ENCODE data around the gene FECH. TPM values are rescaled to one million over a fixed set of nuclear protein-coding genes. Genes with fewer than 3 reads are reported as not detected.
"Not testable (repeated sequence)": the region's sequence is repeated elsewhere in the genome, so short reads cannot be mapped to it uniquely, and the experiment has no call there.

The FECH gene, protein sequence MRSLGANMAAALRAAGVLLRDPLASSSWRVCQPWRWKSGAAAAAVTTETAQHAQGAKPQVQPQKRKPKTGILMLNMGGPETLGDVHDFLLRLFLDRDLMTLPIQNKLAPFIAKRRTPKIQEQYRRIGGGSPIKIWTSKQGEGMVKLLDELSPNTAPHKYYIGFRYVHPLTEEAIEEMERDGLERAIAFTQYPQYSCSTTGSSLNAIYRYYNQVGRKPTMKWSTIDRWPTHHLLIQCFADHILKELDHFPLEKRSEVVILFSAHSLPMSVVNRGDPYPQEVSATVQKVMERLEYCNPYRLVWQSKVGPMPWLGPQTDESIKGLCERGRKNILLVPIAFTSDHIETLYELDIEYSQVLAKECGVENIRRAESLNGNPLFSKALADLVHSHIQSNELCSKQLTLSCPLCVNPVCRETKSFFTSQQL
- total RNA-seq: 10 to 100 TPM; 15.5 to 19.2 TPM
- long read RNA-seq, donor 1, transcript FECH-201 (11 exons, 3,853 nt): major isoform, 5 of 10 reads
- long read RNA-seq, donor 1, partial matches to known transcripts: 0 of 10 reads
- long read RNA-seq, donor 1, other reads (novel, unspliced or antisense): 3 of 10 reads
- long read RNA-seq, donor 2, transcript FECH-201 (11 exons, 3,853 nt): major isoform, 9 of 11 reads
- long read RNA-seq, donor 2, partial matches to known transcripts: 1 of 11 reads
- long read RNA-seq, donor 2, other reads (novel, unspliced or antisense): 1 of 11 reads

GRCh38 chr18:57586251-57587049 is at the start of gene FECH:
Gene FECH, minus strand, starts transcription at chr18:57586702. Its CDS starts 82 bp downstream, at chr18:57586620.
- intact Hi-C loops (cut with DNase I): no loop called here

GRCh38 chr18:57635003-57635822 is 48.7 kb upstream of the FECH start:
- intact Hi-C loops (cut with DNase I): no loop called here
- DNase-seq (ENCODE audit: low spot score): no peak

More at GRCh38 chr18:57586251-57587049, at the start of gene FECH:
- DNase-seq (ENCODE audit: low spot score): peak; percentile 95

- intact Hi-C loops (cut with DNase I): no loop called here
- DNase-seq (ENCODE audit: low spot score): no peak
These were observed 45.2 kb upstream of the FECH start for GRCh38 chr18:57631697-57632096.

- no peak for DNase-seq (ENCODE audit: low spot score)
- intact Hi-C loops (cut with DNase I): no loop called here
These were observed 44.5 kb upstream of the FECH start for GRCh38 chr18:57630754-57631595.

DNA sequence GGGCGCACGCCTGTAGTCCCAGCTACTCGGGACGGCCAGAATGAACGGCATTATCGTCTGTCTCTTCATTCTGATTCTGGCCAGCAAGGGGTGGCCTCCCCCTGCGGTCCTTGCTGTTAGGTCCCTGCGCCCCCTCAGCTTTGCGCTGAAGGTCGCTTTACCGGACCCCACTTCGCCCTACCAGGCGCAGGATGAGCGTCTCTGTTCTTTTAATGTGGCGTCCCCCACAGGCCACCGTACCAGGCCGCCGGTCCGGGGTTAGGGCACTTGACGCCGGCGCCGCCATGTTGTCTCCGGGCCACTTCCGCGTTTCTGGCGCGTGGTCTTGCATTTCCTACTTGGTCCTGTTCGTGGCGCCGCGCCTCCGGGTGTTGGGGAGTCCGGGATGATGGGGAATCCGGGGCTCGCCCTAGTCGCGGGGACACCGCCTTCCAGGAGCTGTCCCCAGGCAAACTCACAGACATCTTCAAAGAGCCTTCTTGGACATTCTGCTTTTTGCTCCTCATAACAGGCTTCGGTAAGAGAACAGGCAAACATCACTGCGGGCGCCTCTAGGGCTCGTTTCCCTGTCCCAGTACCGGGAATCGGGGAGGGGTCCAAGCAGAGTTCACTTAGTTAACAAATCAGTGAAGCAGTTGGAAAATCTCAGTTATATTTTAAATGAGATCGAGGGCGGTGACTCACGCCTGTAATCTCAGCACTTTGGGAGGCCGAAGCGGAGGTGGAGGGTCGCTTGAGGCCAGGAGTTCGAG is 43.7 kb upstream of the FECH start:
- intact Hi-C loops (cut with DNase I): no loop called here
- DNase-seq (ENCODE audit: low spot score): peak; percentile 99

DNA sequence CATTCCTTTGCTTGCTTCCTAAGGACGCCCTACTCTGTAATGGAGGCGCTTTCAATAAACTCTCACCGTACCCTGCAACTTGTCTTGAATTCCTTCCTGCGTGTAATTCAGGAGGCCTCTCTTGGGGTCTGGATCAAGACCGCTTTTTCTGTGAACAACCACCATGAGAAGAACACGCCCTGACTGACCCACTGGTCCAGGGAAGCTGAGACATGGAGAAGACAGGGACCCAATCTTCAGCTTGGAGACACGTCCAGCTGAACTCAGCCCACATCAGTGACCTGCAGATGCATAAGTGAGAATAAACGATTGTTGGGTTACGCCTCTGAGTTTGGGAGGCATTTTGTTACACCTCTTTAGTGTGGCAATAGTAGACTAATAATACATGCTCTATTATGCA is 42.9 kb upstream of the FECH start:
- no peak for DNase-seq (ENCODE audit: low spot score)
- intact Hi-C loops (cut with DNase I): loop anchor here in 1 of 2 donors (10.0 kb wide), 1 partner anchor 495 kb away; no protein-coding TSS in a partner anchor

DNA sequence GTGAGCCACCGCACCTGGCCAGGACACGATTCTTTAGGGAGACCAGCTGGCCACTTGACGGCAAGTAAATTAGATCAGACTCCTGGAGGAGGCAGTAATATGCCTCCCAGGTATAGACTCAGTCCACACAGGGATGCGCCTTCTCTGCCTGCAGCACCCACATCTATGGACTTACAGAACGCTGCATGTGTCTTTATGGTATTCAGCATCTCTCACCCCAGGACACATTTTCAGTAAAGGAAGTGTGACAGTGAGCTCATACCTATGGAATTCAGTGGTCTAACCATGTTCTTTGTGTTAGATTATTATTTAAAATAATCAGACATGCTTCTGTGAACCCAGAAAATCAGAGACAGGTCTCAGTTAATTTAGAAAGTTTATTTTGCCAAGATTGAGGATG is 41.0 kb upstream of the FECH start:
- intact Hi-C loops (cut with DNase I): loop anchor here in 1 of 2 donors (10.0 kb wide), 1 partner anchor 497 kb away; no protein-coding TSS in a partner anchor

GRCh38 chr18:57624988-57625387 is 38.5 kb upstream of the FECH start:
- intact Hi-C loops (cut with DNase I): loop anchor here in 1 of 2 donors (5.0 to 10.0 kb wide), 2 partner anchors 500 to 1522 kb away; no protein-coding TSS in a partner anchor
- no peak for DNase-seq (ENCODE audit: low spot score)

More for the DNA sequence above, 41.0 kb upstream of the FECH start:
- no peak for DNase-seq (ENCODE audit: low spot score)

DNA sequence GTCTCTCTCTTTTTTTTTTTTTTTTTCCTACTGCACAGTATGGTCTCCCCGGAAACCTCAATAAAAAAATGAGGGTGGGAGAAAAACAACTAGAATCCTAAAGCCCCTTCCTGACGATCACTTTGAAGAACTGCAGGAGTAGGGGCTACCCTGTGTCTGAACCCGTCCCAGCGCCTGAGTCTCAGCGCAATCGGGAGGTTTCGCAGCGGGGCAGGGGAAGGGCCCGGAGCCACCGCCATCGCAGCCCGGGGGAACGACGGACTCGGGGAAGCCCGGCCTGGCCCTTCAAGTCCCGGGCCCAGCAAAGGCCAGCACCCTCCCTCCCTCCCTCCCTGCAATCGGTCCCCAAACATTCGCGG is 34.7 kb upstream of the FECH start:
- intact Hi-C loops (cut with DNase I): loop anchor here in 1 of 2 donors (5.0 to 10.0 kb wide), 2 partner anchors 504 to 1526 kb away; no protein-coding TSS in a partner anchor
- no peak for DNase-seq (ENCODE audit: low spot score)

DNA sequence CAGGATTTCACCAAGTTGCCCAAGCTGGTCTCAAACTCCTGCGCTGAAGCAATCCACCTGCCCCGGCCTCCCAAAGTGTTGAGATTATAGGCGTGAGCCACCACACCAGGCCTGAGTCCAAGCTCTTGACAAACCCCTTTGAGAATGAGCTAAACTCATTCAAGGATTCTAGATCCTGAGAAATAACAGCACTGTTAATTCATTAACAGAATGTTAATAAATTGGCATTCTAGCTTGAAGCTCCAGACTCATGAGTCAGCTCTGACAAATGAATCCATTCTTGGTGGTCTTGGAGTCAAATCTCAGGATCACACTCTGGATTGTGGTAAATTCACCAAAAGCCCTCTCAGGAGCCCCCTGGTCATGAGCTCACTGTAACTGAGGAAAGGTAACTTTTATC is 33.4 kb upstream of the FECH start:
- no peak for DNase-seq (ENCODE audit: low spot score)
- intact Hi-C loops (cut with DNase I): loop anchor here in 1 of 2 donors (5.0 to 10.0 kb wide), 2 partner anchors 505 to 1527 kb away; no protein-coding TSS in a partner anchor

DNA sequence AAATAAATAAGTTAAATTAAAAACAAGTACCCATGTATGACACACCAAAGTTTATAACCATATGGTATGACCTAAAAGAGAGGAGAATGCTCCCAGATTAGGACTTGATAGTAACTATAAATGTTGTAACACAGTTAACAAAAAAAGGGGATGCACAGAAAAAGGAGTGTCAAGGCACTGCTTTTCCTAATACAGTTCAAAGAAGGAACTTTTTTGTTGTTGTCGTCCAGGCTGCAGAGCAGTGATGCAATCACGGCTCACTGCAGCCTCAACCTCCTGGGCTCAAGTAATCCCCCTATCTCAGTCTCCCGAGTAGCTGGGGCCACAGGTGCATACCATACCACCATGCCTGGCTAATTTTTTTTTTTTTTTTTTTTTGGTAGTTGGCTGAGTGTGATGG is 32.4 kb upstream of the FECH start:
- no peak for DNase-seq (ENCODE audit: low spot score)

DNA sequence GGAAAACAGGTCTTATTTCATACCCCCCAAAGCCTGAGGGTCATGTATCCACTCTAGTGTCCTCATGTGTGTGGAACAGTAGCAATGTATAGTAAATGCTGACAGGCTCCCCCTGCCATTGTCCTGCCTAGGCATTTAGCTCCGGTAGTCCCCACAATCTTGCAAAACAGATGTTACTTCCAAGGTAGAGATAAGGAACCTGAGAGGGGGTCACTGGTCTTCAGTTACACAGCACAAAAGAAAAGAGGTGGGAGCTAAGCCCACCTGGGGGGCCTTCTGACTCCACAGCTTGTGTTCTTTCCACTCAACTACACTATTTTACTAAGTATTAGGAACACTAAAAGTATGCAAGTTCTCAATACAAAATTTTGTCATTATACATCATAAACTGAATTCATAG is 17.4 kb upstream of the FECH start:
- intact Hi-C loops (cut with DNase I): no loop called here

More for the DNA sequence above, 32.4 kb upstream of the FECH start:
- intact Hi-C loops (cut with DNase I): no loop called here

GRCh38 chr18:57595347-57595746 is 8.8 kb upstream of the FECH start:
- intact Hi-C loops (cut with DNase I): loop anchor here in 1 of 2 donors (2.0 kb wide), 1 partner anchor 69 kb away; no protein-coding TSS in a partner anchor
- no peak for DNase-seq (ENCODE audit: low spot score)

More for the DNA sequence above, 17.4 kb upstream of the FECH start:
- no peak for DNase-seq (ENCODE audit: low spot score)

DNA sequence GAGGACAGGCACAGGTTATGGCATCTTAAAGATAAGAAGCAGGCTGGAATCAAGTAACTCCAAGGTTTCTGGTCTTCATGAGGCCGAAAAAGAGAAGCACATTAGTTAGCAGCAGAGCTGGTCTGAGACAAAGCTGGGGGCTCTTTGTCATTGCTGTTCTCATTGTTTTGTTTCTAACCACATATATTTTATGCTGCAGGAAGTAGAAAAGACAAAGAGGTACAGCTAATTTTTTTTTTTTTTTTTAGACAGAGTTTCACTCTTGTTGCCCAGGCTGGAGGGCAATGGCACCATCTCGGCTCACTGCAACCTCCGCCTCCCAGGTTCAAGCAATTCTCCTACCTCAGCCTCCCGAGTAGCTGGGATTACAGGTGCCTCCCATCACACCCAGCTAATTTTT is 6.2 kb upstream of the FECH start:
- intact Hi-C loops (cut with DNase I): loop anchor here in 1 of 2 donors (1.0 kb wide), 1 partner anchor 30 kb away; no protein-coding TSS in a partner anchor
- not testable (repeated sequence) for DNase-seq (ENCODE audit: low spot score)

DNA sequence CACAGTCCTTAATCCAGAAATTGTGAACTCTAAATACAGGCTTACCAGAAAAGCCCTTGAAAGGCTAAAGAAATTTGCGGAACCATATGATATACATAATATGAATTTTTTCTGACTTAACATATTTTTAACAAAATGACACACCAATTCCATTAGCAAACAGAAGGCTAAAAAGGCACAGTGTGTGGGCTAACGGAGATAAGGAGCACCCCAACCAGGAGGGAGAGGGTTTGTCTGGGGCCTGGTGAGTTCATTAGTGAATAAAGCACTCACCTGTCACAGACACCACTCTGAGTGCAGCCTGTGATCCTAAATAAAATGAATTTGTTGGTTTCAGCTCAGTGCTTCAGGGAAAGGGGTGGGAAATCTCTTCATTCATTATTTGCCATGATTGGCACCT is 2.7 kb upstream of the FECH start:
- intact Hi-C loops (cut with DNase I): no loop called here
- no peak for DNase-seq (ENCODE audit: low spot score)

GRCh38 chr18:57587098-57587661 is 678 bp upstream of the FECH start:
- no peak for DNase-seq (ENCODE audit: low spot score)
- intact Hi-C loops (cut with DNase I): no loop called here

DNA sequence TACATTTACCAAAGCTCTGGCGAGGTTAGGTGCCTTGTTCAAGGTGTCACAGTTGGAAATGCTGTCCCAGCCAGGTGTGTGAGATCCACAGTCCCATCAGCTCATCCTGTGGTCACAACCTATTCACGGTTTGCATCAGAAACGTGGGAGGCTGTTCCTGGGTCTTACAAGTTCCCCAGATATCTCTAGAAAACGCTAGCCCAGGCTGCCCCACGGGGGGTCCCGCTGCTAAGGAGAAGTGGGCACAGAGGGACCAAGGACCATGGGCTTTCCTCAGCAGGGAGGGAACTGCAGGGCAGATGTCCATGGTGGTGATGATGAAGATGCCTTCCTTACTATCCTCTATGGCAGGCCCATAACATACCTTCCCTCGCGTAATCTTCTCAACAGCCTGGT is 649 bp downstream of the FECH start:
- DNase-seq (ENCODE audit: low spot score): no peak
- intact Hi-C loops (cut with DNase I): no loop called here

Measured in posterior vena cava (tissue), 2 donors.